HG02610 (cell line): ENCODE data around the gene NF1.
"Not testable (repeated sequence)": the region's sequence is repeated elsewhere in the genome, so short reads cannot be mapped to it uniquely, and the experiment has no call there.

Source experiments
- ATAC-seq: cut with Tn5 transposase; IDR thresholded peaks from one replicate; pipeline ENCODE4 v1.9.1; 2021; ENCODE audit warnings: mild to moderate bottlenecking, moderate library complexity; ENCODE audit not compliant: unreplicated experiment

The NF1 gene

GRCh38 chr17:31172388-31172787 lies 77.6 kb downstream of the NF1 start:
- ATAC-seq, result no peak

GRCh38 chr17:31174215-31174614 lies 79.4 kb downstream of the NF1 start:
- no peak for ATAC-seq

GRCh38 chr17:31175237-31175636 lies 80.5 kb downstream of the NF1 start:
- no peak for ATAC-seq

- ATAC-seq, result not testable (repeated sequence)
Measured at GRCh38 chr17:31176143-31176542, 81.4 kb downstream of the NF1 start.

- not testable (repeated sequence) for ATAC-seq
Measured at GRCh38 chr17:31178951-31179350, 84.2 kb downstream of the NF1 start.

GRCh38 chr17:31195305-31195704 lies 100.5 kb downstream of the NF1 start:
- no peak for ATAC-seq

GRCh38 chr17:31198026-31198425 lies 103.2 kb downstream of the NF1 start:
- ATAC-seq, result no peak

- not testable (repeated sequence) for ATAC-seq
Measured at GRCh38 chr17:31198666-31199065, 103.9 kb downstream of the NF1 start.

GRCh38 chr17:31200287-31200686 lies 105.5 kb downstream of the NF1 start:
- ATAC-seq, result no peak

- no peak for ATAC-seq
Measured at GRCh38 chr17:31202968-31203367, 108.2 kb downstream of the NF1 start.

- no peak for ATAC-seq
Measured at GRCh38 chr17:31211352-31212012, 116.7 kb downstream of the NF1 start.

- no peak for ATAC-seq
Measured at GRCh38 chr17:31216031-31216751, 121.4 kb downstream of the NF1 start.

- no peak for ATAC-seq
Measured at GRCh38 chr17:31224366-31224765, 129.6 kb downstream of the NF1 start.

- no peak for ATAC-seq
Measured at GRCh38 chr17:31225831-31226230, 131.1 kb downstream of the NF1 start.

GRCh38 chr17:31226373-31226772 lies 131.6 kb downstream of the NF1 start:
- ATAC-seq, result no peak

- no peak for ATAC-seq
Measured at GRCh38 chr17:31226950-31227349, 132.2 kb downstream of the NF1 start.

- no peak for ATAC-seq
Measured at GRCh38 chr17:31231852-31232251, 137.1 kb downstream of the NF1 start.

GRCh38 chr17:31235110-31235509 lies 140.3 kb downstream of the NF1 start:
- ATAC-seq, result no peak

- no peak for ATAC-seq
Measured at GRCh38 chr17:31236137-31236536, 141.4 kb downstream of the NF1 start.

GRCh38 chr17:31236712-31237111 lies 141.9 kb downstream of the NF1 start:
- no peak for ATAC-seq

GRCh38 chr17:31241116-31241515 lies 146.3 kb downstream of the NF1 start:
- no peak for ATAC-seq

GRCh38 chr17:31248986-31249834 lies 154.4 kb downstream of the NF1 start:
- ATAC-seq, result no peak
